Lower leg skin (tissue), 4 donors: ENCODE results near the gene TRIM17. TPM values are rescaled to one million over a fixed set of nuclear protein-coding genes. Genes with fewer than 3 reads are reported as not detected.

Experiments
- DNase-seq, 2 donors: peaks; one replicate each; pipeline ENCODE4 v3.0.0-alpha.2; 2019; ENCODE audit warnings: low spot score in 2 of 2
- H3K4me3 ChIP-seq: fragments of 200-600 bp; sonication (generic); 2 replicates; pipeline ENCODE4 v1.5.1; 2017; ENCODE audit warnings: mild to moderate bottlenecking, low read depth; ENCODE audit not compliant: poor library complexity, severe bottlenecking
- POLR2A ChIP-seq, 2 donors: fragments of 450-650 bp; IDR thresholded peaks; one replicate each; pipeline ENCODE4 v1.6.1; 2016 to 2017; ENCODE audit warnings: antibody characterized with exemption in 2 of 2, mild to moderate bottlenecking in 1 of 2, moderate library complexity in 1 of 2
- WGBS, 2 donors: methylation state at CpG; one replicate each; pipeline ENCODE4 v1.1.5; 2018; 5-methylcytosine and 5-hydroxymethylcytosine counted together
- intact Hi-C: fragments of 100-400 bp; cut with DNase I; formaldehyde crosslinking; loops from one replicate; pipeline ENCODE4 v1.15.0; 2023; ENCODE audit warnings: low total_unique reads
- total RNA-seq, 4 donors: library from RNA; depleted of rRNA; stranded (reverse); fragments of >200 nt; gene quantifications; one replicate each; pipeline ENCODE4 v1.1.0, GENCODE V29; 2016
- TF ChIP-seq, protein P1 (sequence below), 3 donors: fragments of 450-650 bp; IDR thresholded peaks; one replicate each; pipeline ENCODE4 v1.5.1; 2016; ENCODE audit warnings: antibody characterized with exemption in 3 of 3, mild to moderate bottlenecking in 3 of 3, moderate library complexity in 2 of 3

TRIM17 gene
- total RNA-seq, 4 donors from 2014 or later: 0.97 to 4.2 (median 1.8) TPM

DNA sequence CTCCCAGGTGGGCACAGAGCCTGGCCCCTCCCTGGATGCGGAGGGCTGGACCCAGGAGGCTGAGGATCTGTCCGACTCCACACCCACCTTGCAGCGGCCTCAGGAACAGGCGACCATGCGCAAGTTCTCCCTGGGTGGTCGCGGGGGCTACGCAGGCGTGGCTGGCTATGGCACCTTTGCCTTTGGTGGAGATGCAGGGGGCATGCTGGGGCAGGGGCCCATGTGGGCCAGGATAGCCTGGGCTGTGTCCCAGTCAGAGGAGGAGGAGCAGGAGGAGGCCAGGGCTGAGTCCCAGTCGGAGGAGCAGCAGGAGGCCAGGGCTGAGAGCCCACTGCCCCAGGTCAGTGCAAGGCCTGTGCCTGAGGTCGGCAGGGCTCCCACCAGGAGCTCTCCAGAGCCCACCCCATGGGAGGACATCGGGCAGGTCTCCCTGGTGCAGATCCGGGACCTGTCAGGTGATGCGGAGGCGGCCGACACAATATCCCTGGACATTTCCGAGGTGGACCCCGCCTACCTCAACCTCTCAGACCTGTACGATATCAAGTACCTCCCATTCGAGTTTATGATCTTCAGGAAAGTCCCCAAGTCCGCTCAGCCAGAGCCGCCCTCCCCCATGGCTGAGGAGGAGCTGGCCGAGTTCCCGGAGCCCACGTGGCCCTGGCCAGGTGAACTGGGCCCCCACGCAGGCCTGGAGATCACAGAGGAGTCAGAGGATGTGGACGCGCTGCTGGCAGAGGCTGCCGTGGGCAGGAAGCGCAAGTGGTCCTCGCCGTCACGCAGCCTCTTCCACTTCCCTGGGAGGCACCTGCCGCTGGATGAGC is 44.3 kb downstream of the TRIM17 start:
- peak in 1 of 2 donors; percentile 80 for DNase-seq
- intact Hi-C loops: no loop called here
- TF ChIP-seq, protein P1, sequence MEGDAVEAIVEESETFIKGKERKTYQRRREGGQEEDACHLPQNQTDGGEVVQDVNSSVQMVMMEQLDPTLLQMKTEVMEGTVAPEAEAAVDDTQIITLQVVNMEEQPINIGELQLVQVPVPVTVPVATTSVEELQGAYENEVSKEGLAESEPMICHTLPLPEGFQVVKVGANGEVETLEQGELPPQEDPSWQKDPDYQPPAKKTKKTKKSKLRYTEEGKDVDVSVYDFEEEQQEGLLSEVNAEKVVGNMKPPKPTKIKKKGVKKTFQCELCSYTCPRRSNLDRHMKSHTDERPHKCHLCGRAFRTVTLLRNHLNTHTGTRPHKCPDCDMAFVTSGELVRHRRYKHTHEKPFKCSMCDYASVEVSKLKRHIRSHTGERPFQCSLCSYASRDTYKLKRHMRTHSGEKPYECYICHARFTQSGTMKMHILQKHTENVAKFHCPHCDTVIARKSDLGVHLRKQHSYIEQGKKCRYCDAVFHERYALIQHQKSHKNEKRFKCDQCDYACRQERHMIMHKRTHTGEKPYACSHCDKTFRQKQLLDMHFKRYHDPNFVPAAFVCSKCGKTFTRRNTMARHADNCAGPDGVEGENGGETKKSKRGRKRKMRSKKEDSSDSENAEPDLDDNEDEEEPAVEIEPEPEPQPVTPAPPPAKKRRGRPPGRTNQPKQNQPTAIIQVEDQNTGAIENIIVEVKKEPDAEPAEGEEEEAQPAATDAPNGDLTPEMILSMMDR (IDR thresholded peaks at IDR 0.05): no peak
- TF ChIP-seq POLR2A (IDR thresholded peaks at IDR 0.05): no peak
- WGBS, 2 donors: 56 to 63% methylated on average over 25 to 32 of the region's 34 CpGs
- H3K4me3 ChIP-seq: no peak overlapping the region

DNA sequence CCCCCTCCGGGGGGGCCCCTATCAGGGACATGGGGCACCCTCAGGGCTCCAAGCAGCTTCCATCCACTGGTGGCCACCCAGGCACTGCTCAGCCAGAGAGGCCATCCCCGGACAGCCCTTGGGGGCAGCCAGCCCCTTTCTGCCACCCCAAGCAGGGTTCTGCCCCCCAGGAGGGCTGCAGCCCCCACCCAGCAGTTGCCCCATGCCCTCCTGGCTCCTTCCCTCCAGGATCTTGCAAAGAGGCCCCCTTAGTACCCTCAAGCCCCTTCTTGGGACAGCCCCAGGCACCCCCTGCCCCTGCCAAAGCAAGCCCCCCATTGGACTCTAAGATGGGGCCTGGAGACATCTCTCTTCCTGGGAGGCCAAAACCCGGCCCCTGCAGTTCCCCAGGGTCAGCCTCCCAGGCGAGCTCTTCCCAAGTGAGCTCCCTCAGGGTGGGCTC is 44.9 kb downstream of the TRIM17 start:
- 60 to 86% methylated on average over 3 of the region's 4 CpGs for WGBS, 2 donors
- intact Hi-C loops: no loop called here
- no peak overlapping the region for H3K4me3 ChIP-seq
- TF ChIP-seq, protein P1 (IDR thresholded peaks at IDR 0.05): no peak
- TF ChIP-seq POLR2A (IDR thresholded peaks at IDR 0.05): no peak
- peak in 1 of 2 donors; percentile 84 for DNase-seq

DNA sequence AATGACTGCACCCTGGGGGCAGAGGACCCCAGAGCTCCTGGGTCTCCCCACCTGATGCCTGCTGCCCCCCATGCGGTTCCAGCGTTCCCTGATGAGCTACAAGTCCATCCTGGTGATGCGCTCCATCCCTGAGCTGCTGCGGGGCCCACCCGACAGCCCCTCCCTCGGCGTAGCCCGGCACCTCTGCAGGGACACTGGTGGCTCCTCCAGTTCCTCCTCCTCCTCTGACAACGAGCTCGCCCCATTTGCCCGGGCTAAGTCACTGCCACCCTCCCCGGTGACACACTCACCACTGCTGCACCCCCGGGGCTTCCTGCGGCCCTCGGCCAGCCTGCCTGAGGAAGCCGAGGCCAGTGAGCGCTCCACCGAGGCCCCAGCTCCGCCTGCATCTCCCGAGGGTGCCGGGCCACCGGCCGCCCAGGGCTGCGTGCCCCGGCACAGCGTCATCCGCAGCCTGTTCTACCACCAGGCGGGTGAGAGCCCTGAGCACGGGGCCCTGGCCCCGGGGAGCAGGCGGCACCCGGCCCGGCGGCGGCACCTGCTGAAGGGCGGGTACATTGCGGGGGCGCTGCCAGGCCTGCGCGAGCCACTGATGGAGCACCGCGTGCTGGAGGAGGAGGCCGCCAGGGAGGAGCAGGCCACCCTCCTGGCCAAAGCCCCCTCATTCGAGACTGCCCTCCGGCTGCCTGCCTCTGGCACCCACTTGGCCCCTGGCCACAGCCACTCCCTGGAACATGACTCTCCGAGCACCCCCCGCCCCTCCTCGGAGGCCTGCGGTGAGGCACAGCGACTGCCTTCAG is 45.5 kb downstream of the TRIM17 start:
- TF ChIP-seq, protein P1 (IDR thresholded peaks at IDR 0.05): no peak
- no peak for TF ChIP-seq POLR2A (IDR thresholded peaks at IDR 0.05)
- no peak overlapping the region for H3K4me3 ChIP-seq
- 61 to 69% methylated on average over 28 to 42 of the region's 50 CpGs for WGBS, 2 donors
- intact Hi-C loops: no loop called here
- DNase-seq: peak in 1 of 2 donors; percentile 80

DNA sequence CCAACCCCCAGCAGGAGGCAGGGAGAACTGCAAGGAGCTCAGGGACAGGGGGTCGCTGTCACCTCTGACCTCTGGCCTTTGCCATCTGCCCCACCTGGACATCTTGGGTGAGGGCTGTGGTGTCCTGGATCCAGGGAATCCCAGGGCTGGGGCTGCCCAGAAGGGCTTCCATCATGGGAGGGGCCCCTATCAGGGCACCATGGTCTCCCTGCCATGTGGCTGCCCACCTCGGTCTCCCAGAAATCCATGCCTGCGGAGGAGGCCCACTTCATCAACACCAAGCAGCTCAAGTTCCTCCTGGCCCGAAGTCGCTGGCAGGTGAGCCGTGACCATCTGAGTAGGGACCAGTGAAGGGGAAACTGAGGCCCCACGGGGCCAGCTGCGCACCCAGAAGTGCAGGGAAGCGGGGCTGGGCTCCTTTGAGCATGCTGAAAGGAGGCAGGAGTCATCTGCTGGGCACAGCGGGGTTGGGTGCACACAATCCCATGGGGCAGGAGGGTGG is 46.2 kb downstream of the TRIM17 start:
- DNase-seq: peak in 1 of 2 donors; percentile 84
- intact Hi-C loops: no loop called here
- no peak overlapping the region for H3K4me3 ChIP-seq
- TF ChIP-seq, protein P1 (IDR thresholded peaks at IDR 0.05): no peak
- TF ChIP-seq POLR2A (IDR thresholded peaks at IDR 0.05): no peak
- WGBS, 2 donors: 85 to 86% methylated on average over 8 to 10 of the region's 10 CpGs

DNA sequence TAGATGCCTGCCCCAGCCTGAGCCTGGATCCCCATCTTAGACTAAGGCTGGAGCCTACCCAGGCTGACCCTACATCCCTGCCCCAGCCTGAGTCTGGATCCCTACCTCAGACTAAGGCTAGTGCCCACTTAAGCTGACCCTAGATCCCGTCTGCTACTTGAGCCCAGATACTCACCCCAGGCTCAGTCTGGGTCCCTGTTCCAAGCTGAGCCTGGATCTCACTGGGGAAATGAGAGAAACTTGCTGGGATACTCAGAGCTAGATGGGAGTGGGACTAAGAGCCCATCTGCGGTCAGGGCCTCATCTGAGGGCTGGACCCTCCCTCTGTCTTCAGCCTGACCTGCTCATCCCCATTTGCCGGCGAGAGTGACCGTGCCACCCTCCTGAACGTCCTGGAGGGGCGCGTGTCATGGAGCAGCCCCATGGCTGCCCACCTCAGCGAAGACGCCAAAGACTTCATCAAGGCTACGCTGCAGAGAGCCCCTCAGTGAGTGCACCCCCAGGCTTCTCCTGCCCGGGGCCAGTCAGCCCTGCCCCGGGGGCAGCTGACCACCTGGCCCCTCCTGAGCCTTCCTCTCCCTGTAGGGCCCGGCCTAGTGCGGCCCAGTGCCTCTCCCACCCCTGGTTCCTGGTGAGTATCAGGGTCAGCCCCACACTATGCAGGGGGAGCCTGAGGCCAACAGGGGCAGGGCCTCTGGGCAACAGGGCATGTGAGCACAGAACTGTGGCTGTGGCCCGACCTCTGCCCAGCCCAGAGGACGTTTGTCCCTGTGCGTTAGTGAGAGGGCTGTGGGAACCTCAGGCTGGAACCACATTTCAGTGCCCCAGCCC is 46.8 kb downstream of the TRIM17 start:
- DNase-seq: peak in 1 of 2 donors; percentile 83
- intact Hi-C loops: no loop called here
- WGBS, 2 donors: 87 to 97% methylated on average over 15 to 18 of the region's 18 CpGs
- H3K4me3 ChIP-seq: no peak overlapping the region
- TF ChIP-seq, protein P1 (IDR thresholded peaks at IDR 0.05): no peak
- no peak for TF ChIP-seq POLR2A (IDR thresholded peaks at IDR 0.05)
